ENCODE measurements around the gene LHX3. TPM values are rescaled to one million over a fixed set of nuclear protein-coding genes. Genes with fewer than 3 reads are reported as not detected.

The LHX3 gene
- total and polyA plus RNA-seq, 4 donors, result not detected

DNA sequence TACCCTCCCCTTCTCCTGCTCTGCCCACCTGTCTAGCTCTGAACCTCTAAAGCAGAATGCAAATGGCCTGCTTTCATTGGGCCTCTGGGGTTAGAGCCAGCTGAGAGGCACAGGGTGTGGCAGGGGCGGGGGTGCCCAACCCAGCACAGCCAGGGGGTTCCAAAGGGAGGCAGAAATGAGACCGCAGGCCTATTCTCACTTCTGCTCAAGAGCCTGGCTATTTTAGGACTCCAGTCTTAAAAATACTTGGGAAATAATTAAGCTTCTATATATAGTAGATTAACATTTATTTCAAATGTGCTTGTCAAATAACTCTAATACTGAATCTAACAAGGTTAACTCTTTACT, 35.0 kb upstream of the LHX3 start:
- DNase-seq, result no peak
- no peak overlapping the region for H3K27ac ChIP-seq (ENCODE audit: low read depth in 1 of 2, low read length in 1 of 2)
- no peak overlapping the region for H3K9ac ChIP-seq (ENCODE audit: insufficient read depth in 1 of 2, low read length in 2 of 2)
- H3K27me3 ChIP-seq (ENCODE audit: control insufficient read depth in 3 of 3, insufficient read depth in 3 of 3, low read length in 2 of 3), result no peaks in the 10 kb centered on the region
- H3K4me3 ChIP-seq, result no peak overlapping the region
- peaks cover 0 to 9% (median 4%) of the 10 kb centered on the region in 4 donors for H3K36me3 ChIP-seq (ENCODE audit: control insufficient read depth in 4 of 4, insufficient read depth in 4 of 4, low read length in 4 of 4)
- peaks cover 6 to 16% (median 12%) of the 10 kb centered on the region in 5 donors for H3K4me1 ChIP-seq (ENCODE audit: control insufficient read depth in 5 of 5, insufficient read depth in 5 of 5, low read length in 5 of 5)
- TF ChIP-seq, protein P1, sequence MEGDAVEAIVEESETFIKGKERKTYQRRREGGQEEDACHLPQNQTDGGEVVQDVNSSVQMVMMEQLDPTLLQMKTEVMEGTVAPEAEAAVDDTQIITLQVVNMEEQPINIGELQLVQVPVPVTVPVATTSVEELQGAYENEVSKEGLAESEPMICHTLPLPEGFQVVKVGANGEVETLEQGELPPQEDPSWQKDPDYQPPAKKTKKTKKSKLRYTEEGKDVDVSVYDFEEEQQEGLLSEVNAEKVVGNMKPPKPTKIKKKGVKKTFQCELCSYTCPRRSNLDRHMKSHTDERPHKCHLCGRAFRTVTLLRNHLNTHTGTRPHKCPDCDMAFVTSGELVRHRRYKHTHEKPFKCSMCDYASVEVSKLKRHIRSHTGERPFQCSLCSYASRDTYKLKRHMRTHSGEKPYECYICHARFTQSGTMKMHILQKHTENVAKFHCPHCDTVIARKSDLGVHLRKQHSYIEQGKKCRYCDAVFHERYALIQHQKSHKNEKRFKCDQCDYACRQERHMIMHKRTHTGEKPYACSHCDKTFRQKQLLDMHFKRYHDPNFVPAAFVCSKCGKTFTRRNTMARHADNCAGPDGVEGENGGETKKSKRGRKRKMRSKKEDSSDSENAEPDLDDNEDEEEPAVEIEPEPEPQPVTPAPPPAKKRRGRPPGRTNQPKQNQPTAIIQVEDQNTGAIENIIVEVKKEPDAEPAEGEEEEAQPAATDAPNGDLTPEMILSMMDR (IDR thresholded peaks at IDR 0.05; ENCODE audit: control extremely low read depth, extremely low read depth), result no peak
- no peak for ATAC-seq (ENCODE audit: insufficient read depth, low FRiP score)
- no peaks in the 10 kb centered on the region for H3K9me3 ChIP-seq (ENCODE audit: control insufficient read depth in 4 of 4, insufficient read depth in 3 of 4, low read length in 3 of 4)
- WGBS, 2 donors, result 62 to 72% methylated on average over 2 of the region's 2 CpGs

DNA sequence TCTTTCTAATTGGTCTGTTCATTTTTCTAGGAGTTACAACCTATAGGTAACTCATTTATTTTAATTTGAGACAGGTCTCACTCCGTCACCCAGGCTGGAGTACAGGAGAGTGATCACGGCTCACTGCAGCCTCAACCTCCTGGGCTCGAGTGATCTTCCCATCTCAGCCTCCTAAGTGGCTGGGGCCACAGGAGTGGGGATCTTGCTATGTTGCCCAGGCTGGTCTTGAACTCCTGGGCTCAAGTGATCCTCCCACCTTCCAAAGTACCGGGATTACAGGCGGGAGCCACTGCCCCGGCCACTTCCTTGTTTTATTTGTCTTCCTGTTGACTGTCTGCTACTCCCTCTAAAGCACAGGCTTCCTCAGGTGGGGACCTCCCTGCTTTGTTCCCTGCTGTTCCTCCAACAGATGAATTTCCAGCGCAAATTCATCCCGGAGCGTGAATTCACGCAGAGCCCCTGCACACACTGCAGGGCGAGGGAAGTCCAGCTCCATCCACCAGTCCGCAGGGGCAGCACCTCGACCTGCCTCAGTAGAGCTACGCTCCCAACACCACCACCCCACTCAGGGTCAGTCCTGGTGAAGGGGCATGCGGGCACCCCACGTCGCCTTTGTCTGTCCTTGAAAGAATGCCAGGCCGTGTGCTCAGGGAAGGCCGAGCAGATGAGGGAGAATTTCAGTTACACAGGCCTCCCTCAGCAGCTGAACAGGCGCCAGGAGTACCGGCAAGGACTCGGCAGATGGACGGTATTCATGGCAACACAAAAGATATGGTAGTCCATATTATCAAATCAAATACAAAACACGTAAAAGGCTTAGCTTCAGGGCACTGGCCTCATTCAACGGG, 34.4 kb upstream of the LHX3 start:
- WGBS, 2 donors, result 73 to 80% methylated on average over 25 of the region's 25 CpGs

DNA sequence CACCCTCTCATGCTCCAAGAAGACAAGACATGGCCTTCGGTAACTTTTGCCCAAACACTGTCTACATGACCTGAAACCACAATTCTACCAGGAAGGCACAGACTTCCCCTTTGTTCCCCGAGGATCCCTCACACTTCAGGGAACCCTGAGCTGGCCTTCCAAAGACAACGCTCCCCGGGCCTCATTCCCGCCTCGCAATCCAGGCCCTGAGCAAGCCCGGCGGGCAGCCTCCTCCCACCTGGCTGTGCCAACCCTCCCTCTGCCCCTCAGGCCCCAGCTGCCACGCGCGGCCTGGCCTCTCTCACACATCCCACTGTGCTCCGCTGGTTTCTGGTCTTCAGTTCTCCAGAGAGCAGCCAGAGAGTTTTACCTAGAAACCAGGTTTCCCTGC, 33.4 kb upstream of the LHX3 start:
- ATAC-seq (ENCODE audit: insufficient read depth, low FRiP score) (no peak), DNase-seq (no peak)
- Histone ChIP-seq H3K36me3 (ENCODE audit: control insufficient read depth in 4 of 4, insufficient read depth in 4 of 4, low read length in 4 of 4) (peaks cover 0 to 9% (median 4%) of the 10 kb centered on the region in 4 donors), H3K4me1 (ENCODE audit: control insufficient read depth in 5 of 5, insufficient read depth in 5 of 5, low read length in 5 of 5) (peaks cover 0 to 11% (median 0%) of the 10 kb centered on the region in 5 donors), H3K9ac (ENCODE audit: insufficient read depth in 1 of 2, low read length in 2 of 2) (no peak overlapping the region), H3K4me3 (no peak overlapping the region), H3K27ac (ENCODE audit: low read depth in 1 of 2, low read length in 1 of 2) (no peak overlapping the region), H3K27me3 (ENCODE audit: control insufficient read depth in 3 of 3, insufficient read depth in 3 of 3, low read length in 2 of 3) (no peaks in the 10 kb centered on the region), H3K9me3 (ENCODE audit: control insufficient read depth in 4 of 4, insufficient read depth in 3 of 4, low read length in 3 of 4) (no peaks in the 10 kb centered on the region)
- TF ChIP-seq, protein P1 (IDR thresholded peaks at IDR 0.05; ENCODE audit: control extremely low read depth, extremely low read depth), result no peak
- WGBS, 2 donors, result 61 to 80% methylated on average over 12 of the region's 12 CpGs

More for the DNA sequence above, 34.4 kb upstream of the LHX3 start:
- H3K27ac ChIP-seq (ENCODE audit: low read depth in 1 of 2, low read length in 1 of 2), result no peak overlapping the region
- H3K36me3 ChIP-seq (ENCODE audit: control insufficient read depth in 4 of 4, insufficient read depth in 4 of 4, low read length in 4 of 4), result peaks cover 0 to 9% (median 4%) of the 10 kb centered on the region in 4 donors
- no peak overlapping the region for H3K9ac ChIP-seq (ENCODE audit: insufficient read depth in 1 of 2, low read length in 2 of 2)
- DNase-seq (no peak), ATAC-seq (ENCODE audit: insufficient read depth, low FRiP score) (no peak)
- no peak overlapping the region for H3K4me3 ChIP-seq
- TF ChIP-seq, protein P1 (IDR thresholded peaks at IDR 0.05; ENCODE audit: control extremely low read depth, extremely low read depth), result no peak
- no peaks in the 10 kb centered on the region for H3K27me3 ChIP-seq (ENCODE audit: control insufficient read depth in 3 of 3, insufficient read depth in 3 of 3, low read length in 2 of 3)
- peaks cover 0 to 13% (median 6%) of the 10 kb centered on the region in 5 donors for H3K4me1 ChIP-seq (ENCODE audit: control insufficient read depth in 5 of 5, insufficient read depth in 5 of 5, low read length in 5 of 5)
- H3K9me3 ChIP-seq (ENCODE audit: control insufficient read depth in 4 of 4, insufficient read depth in 3 of 4, low read length in 3 of 4), result no peaks in the 10 kb centered on the region
